ENCODE measurements around the gene CRCP.

GRCh38 chr7:66164356-66164755 is 49.7 kb downstream of the CRCP start:
- TF ChIP-seq CTCF (IDR thresholded peaks at IDR 0.05; ENCODE audit: low read length), result no peak
- no peak for TF ChIP-seq EZH2phosphoT487 (IDR thresholded peaks at IDR 0.05; ENCODE audit: low read length)
- TF ChIP-seq EZH2 (optimal IDR thresholded peaks at IDR 0.05; ENCODE audit: low read depth, low read length), result no peak

Data from MM.1S (cell line).